Endothelial cell of umbilical vein (primary cell): ENCODE data around the gene CDK11B. TPM values are rescaled to one million over a fixed set of nuclear protein-coding genes. Genes with fewer than 3 reads are reported as not detected.

ENCODE experiments used
- BruUV-seq: library from RNA; stranded (reverse); fragments of 400-500 nt; replicated peaks from 2 replicates; lab custom pipeline; 2021; lab: Mats Ljungman, UMichigan
- CTCF ChIA-PET: fragments of 300-600, 350-600 bp; sonication (Branson Sonifier 250); formaldehyde crosslinking; loops from one replicate; lab custom pipeline; 2021; ENCODE audit warnings: antibody characterized with exemption, inconsistent platforms; lab: Charles Lee
- POLR2A ChIA-PET: fragments of 300-600, 350-600 bp; sonication (Branson Sonifier 250); formaldehyde crosslinking; loops from one replicate; lab custom pipeline; 2021; ENCODE audit warnings: antibody characterized with exemption, inconsistent platforms; lab: Charles Lee
- DNase-seq: peaks from one replicate; pipeline ENCODE4 v3.0.0-alpha.2; 2011; ENCODE audit warnings: low read depth, low spot score
- FAIRE-seq: peaks from 2 replicates; lab custom pipeline; 2011; peaks lifted over from hg19 to GRCh38; lab: Jason Lieb, UNC
- H2AFZ ChIP-seq: 2 replicates; pipeline ENCODE4 v1.6.0; 2012; ENCODE audit warnings: low read depth, low read length, control low read depth, inconsistent platforms
- H3K27ac ChIP-seq: 2 replicates; pipeline ENCODE4 v1.5.1; 2011; ENCODE audit warnings: low read depth, mild to moderate bottlenecking, control low read depth, low read length, moderate library complexity; ENCODE audit not compliant: insufficient read depth
- H3K27me3 ChIP-seq, 2 experiments: 2 replicates each; pipeline versions ENCODE4 v1.6.0 to v1.6.1; 2011; ENCODE audit warnings: low read length in 2 of 2, mixed read lengths in 1 of 2; ENCODE audit not compliant: control insufficient read depth in 2 of 2, insufficient read depth in 2 of 2
- H3K36me3 ChIP-seq, 2 experiments: 2 replicates in 1 of 2; 3 replicates in 1 of 2; pipeline ENCODE4 v1.5.1; 2011; ENCODE audit warnings: low read length in 2 of 2, mild to moderate bottlenecking in 1 of 2, moderate library complexity in 1 of 2; ENCODE audit not compliant: control insufficient read depth in 2 of 2, insufficient read depth in 2 of 2; ENCODE audit errors: extremely low read depth in 1 of 2
- H3K4me1 ChIP-seq: 3 replicates; pipeline ENCODE4 v1.5.1; 2011; ENCODE audit warnings: mild to moderate bottlenecking, low read length; ENCODE audit not compliant: control insufficient read depth, insufficient read depth; ENCODE audit errors: extremely low read depth
- H3K4me2 ChIP-seq: 2 replicates; pipeline ENCODE4 v1.6.1; 2011; ENCODE audit warnings: low read length, control low read depth, mixed read lengths; ENCODE audit not compliant: insufficient read depth
- H3K4me3 ChIP-seq, 3 experiments: fragments of 200-600 bp in 1 of 3; sonication (generic), shearing (Covaris generic) in 1 of 3; replicated peaks in 1 of 3; 2 replicates each; pipeline ENCODE4 v1.5.1; 2011 to 2016; ENCODE audit warnings: control low read depth in 3 of 3, low read length in 3 of 3, mild to moderate bottlenecking in 2 of 3, inconsistent platforms in 1 of 3, low read depth in 1 of 3, moderate library complexity in 1 of 3; ENCODE audit not compliant: insufficient read depth in 1 of 3
- H3K79me2 ChIP-seq: 2 replicates; pipeline ENCODE4 v1.6.0; 2012; ENCODE audit warnings: low read length, inconsistent platforms; ENCODE audit not compliant: control insufficient read depth, insufficient read depth
- H3K9ac ChIP-seq: replicated peaks from 2 replicates; pipeline ENCODE3; 2011; ENCODE audit warnings: low read length, control low read depth; ENCODE audit not compliant: insufficient read depth; ENCODE audit errors: extremely low read depth
- H3K9me1 ChIP-seq: replicated peaks from 3 replicates; pipeline ENCODE4 v1.6.0; 2011; ENCODE audit warnings: mild to moderate bottlenecking, low read length; ENCODE audit not compliant: control insufficient read depth, insufficient read depth; ENCODE audit errors: extremely low read depth
- H3K9me3 ChIP-seq: replicated peaks from 2 replicates; pipeline ENCODE4 v1.5.1; 2012; ENCODE audit warnings: low read length, inconsistent platforms; ENCODE audit not compliant: control insufficient read depth, insufficient read depth
- H4K20me1 ChIP-seq: replicated peaks from 2 replicates; pipeline ENCODE3; 2011; ENCODE audit warnings: mild to moderate bottlenecking, low read length; ENCODE audit not compliant: control insufficient read depth, insufficient read depth; ENCODE audit errors: extremely low read depth
- FOS ChIP-seq: IDR thresholded peaks from 2 replicates; pipeline ENCODE4 v1.6.1; 2011; ENCODE audit warnings: mild to moderate bottlenecking, low read length, moderate library complexity, borderline replicate concordance; ENCODE audit not compliant: insufficient read depth
- MAX ChIP-seq: IDR thresholded peaks from 2 replicates; pipeline ENCODE4 v1.6.1; 2011; ENCODE audit not compliant: insufficient read depth, insufficient read length
- POLR2A ChIP-seq: IDR thresholded peaks from 2 replicates; pipeline ENCODE4 v1.6.1; 2012; ENCODE audit warnings: low read depth, mild to moderate bottlenecking, control low read depth, low read length
- dilution Hi-C: fragments of 300-500 bp; cut with MboI; formaldehyde crosslinking; loops from one replicate; pipeline ENCODE4 v1.15.0; 2019; ENCODE audit warnings: low sequenced_read_pairs; ENCODE audit not compliant: extremely low pct_ligation_motif_present
- intact Hi-C: fragments of 100-400 bp; cut with micrococcal nuclease; formaldehyde crosslinking; loops from one replicate; pipeline ENCODE4 v1.10.0; 2022
- polyA plus RNA-seq, 4 experiments: library from polyadenylated mRNA; depleted of rRNA in 3 of 4; stranded (reverse) in 3 of 4; unstranded in 1 of 4; fragments of >200 nt; gene quantifications; 2 replicates each; pipeline versions ENCODE4 v1.2.1 to v1.2.3, GENCODE V29; 2011 to 2012; ENCODE audit warnings: missing spikeins in 1 of 4
- total RNA-seq: library from RNA; stranded (reverse); gene quantifications from 2 replicates; pipeline ENCODE4 v1.2.3, GENCODE V29; 2021
- TF ChIP-seq, protein P1 (sequence below), 2 donors: IDR thresholded peaks; 1 replicate in 1 of 2; 2 replicates in 1 of 2; pipeline ENCODE4 v1.5.1; 2011; ENCODE audit warnings: low read length in 2 of 2, mild to moderate bottlenecking in 2 of 2, moderate library complexity in 2 of 2, control low read depth in 1 of 2, inconsistent platforms in 1 of 2, low read depth in 1 of 2; ENCODE audit not compliant: insufficient read depth in 1 of 2; ENCODE audit errors: extremely low read depth in 1 of 2

CDK11B gene
- total and polyA plus RNA-seq, 2 donors (not counting 3 experiments of a cell fraction or from before 2014, with no cell fraction given): 16.4 to 32.0 TPM

GRCh38 chr1:1603671-1604373, 55.0 kb downstream of the CDK11B start:
- no TSS peak for BruUV-seq

More at GRCh38 chr1:1603671-1604373, 55.0 kb downstream of the CDK11B start:
- ChIA-PET CTCF (interaction anchor here (1.2 to 2.0 kb wide), 3 partner anchors 11 to 25 kb away, joined by 3 to 6 read pairs (median 5); partner anchors contain the start of gene MIB2), POLR2A (no interaction called here)
- Histone ChIP-seq H3K27ac (no peak overlapping the region), H3K79me2 (no peaks in the 10 kb centered on the region), H4K20me1 (no peaks in the 10 kb centered on the region), H2AFZ (no peak overlapping the region), H3K4me1 (no peaks in the 10 kb centered on the region), H3K9ac (no peak overlapping the region), H3K27me3 (peaks cover 4 to 14% of the 10 kb centered on the region in 2 experiments), H3K4me2 (no peak overlapping the region), H3K36me3 (no peaks in the 10 kb centered on the region), H3K9me3 (no peaks in the 10 kb centered on the region), H3K4me3 (no peak overlapping the region), H3K9me1 (no peaks in the 10 kb centered on the region)
- FAIRE-seq (no peak), DNase-seq (no peak)
- TF ChIP-seq FOS: no peak
- TF ChIP-seq, protein P1, sequence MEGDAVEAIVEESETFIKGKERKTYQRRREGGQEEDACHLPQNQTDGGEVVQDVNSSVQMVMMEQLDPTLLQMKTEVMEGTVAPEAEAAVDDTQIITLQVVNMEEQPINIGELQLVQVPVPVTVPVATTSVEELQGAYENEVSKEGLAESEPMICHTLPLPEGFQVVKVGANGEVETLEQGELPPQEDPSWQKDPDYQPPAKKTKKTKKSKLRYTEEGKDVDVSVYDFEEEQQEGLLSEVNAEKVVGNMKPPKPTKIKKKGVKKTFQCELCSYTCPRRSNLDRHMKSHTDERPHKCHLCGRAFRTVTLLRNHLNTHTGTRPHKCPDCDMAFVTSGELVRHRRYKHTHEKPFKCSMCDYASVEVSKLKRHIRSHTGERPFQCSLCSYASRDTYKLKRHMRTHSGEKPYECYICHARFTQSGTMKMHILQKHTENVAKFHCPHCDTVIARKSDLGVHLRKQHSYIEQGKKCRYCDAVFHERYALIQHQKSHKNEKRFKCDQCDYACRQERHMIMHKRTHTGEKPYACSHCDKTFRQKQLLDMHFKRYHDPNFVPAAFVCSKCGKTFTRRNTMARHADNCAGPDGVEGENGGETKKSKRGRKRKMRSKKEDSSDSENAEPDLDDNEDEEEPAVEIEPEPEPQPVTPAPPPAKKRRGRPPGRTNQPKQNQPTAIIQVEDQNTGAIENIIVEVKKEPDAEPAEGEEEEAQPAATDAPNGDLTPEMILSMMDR (IDR thresholded peaks at IDR 0.05; ENCODE audit: extremely low read depth in 1 of 2, insufficient read depth in 1 of 2, low read depth in 1 of 2, low read length in 2 of 2): no peak
- no peak for TF ChIP-seq MAX
- no peak for TF ChIP-seq POLR2A
- intact Hi-C loops (no loop called here), dilution Hi-C loops (no loop called here)
